ENCODE measurements around the gene PFKP.

DNA sequence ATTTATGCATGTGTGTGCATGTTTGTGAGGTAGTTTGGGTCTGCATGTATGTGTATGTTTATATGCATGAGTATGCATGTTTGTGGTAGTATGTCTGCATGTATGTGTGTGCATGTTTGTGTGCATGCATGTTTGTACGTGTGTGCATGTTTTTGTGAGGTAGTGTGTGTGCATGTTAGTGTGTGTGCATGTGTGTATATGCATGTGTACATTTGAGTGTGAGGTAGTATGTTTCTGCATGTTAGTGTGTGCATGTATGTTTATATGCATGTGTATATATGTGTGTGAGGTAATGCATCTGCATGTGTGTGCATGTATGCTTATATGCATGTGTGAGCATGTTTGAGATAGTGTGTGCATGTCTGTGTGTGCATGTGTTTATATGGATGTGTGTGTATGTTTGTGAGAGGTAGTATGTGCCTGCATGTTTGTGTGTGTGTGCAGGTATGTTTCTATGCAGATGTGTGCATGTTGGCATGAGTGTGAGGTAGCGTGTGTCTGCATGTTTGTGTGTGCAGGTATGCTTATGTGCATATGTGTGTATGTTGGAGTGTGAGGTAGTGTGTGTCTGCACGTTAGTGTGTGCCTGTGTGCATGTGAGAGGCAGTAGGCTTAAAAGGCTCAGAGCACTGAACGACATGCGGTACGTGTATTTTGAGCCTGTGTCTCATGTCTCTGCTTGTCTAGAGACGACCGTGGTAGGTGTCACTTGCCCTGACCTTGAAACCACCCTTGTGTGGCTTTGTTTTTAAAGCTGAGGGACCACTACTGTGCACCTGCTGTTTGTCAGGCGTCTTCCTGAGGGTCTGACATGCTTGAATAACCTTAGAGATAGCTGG, 43.7 kb downstream of the PFKP start:
- TF ChIP-seq, protein P1, sequence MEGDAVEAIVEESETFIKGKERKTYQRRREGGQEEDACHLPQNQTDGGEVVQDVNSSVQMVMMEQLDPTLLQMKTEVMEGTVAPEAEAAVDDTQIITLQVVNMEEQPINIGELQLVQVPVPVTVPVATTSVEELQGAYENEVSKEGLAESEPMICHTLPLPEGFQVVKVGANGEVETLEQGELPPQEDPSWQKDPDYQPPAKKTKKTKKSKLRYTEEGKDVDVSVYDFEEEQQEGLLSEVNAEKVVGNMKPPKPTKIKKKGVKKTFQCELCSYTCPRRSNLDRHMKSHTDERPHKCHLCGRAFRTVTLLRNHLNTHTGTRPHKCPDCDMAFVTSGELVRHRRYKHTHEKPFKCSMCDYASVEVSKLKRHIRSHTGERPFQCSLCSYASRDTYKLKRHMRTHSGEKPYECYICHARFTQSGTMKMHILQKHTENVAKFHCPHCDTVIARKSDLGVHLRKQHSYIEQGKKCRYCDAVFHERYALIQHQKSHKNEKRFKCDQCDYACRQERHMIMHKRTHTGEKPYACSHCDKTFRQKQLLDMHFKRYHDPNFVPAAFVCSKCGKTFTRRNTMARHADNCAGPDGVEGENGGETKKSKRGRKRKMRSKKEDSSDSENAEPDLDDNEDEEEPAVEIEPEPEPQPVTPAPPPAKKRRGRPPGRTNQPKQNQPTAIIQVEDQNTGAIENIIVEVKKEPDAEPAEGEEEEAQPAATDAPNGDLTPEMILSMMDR (IDR thresholded peaks at IDR 0.05) = no peak
- TF ChIP-seq POLR2A (IDR thresholded peaks at IDR 0.05; ENCODE audit: low read length) (no peak), MYC (IDR thresholded peaks at IDR 0.05; ENCODE audit: borderline replicate concordance, low read length) (no peak)

Data from A549 (cell line).